IMR-90 (cell line): ENCODE results near the gene GINS1. TPM values are rescaled to one million over a fixed set of nuclear protein-coding genes. Genes with fewer than 3 reads are reported as not detected.

ENCODE experiments used
- ATAC-seq: fragments of 200-7000 bp; cut with Tn5 transposase; 2 replicates; pipeline ENCODE4 v1.9.1; 2020; ENCODE audit warnings: low read depth, mild to moderate bottlenecking, moderate library complexity
- BruUV-seq: library from RNA; stranded (reverse); fragments of 400-500 nt; replicated peaks from 2 replicates; lab custom pipeline; 2021; lab: Mats Ljungman, UMichigan
- CTCF ChIA-PET: fragments of 300-600 bp; formaldehyde crosslinking; extraction: SDS; loops from one replicate; lab custom pipeline; 2021; ENCODE audit warnings: antibody characterized with exemption; lab: Yijun Ruan, JAX
- POLR2A ChIA-PET: fragments of 300-600 bp; sonication (Branson Sonifier 250); formaldehyde crosslinking; loops from one replicate; lab custom pipeline; 2022; ENCODE audit warnings: antibody characterized with exemption; ENCODE audit not compliant: unreplicated experiment; lab: Charles Lee
- DNase-seq: peaks from one replicate; pipeline ENCODE4 v3.0.0; 2013
- H2AFZ ChIP-seq: replicated peaks from 2 replicates; pipeline ENCODE3; 2013; ENCODE audit warnings: low read length, mild to moderate bottlenecking; ENCODE audit not compliant: poor library complexity
- H2AK5ac ChIP-seq: 2 replicates; pipeline ENCODE4 v1.6.1; 2013; ENCODE audit warnings: low read depth, low read length, inconsistent platforms
- H2AK9ac ChIP-seq: replicated peaks from 2 replicates; pipeline ENCODE3; 2013; ENCODE audit warnings: mild to moderate bottlenecking, low read depth, low read length, moderate library complexity; ENCODE audit not compliant: poor library complexity
- H2BK120ac ChIP-seq: 2 replicates; pipeline ENCODE4 v1.6.1; 2013; ENCODE audit warnings: low read depth, low read length, inconsistent platforms
- H2BK15ac ChIP-seq: 3 replicates; pipeline ENCODE4 v1.6.1; 2013; ENCODE audit warnings: low read depth, low read length, inconsistent platforms
- H2BK20ac ChIP-seq: 2 replicates; pipeline ENCODE4 v1.6.1; 2013; ENCODE audit warnings: low read depth, mild to moderate bottlenecking, inconsistent platforms, low read length, moderate library complexity
- H2BK5ac ChIP-seq: 2 replicates; pipeline ENCODE4 v1.6.1; 2013; ENCODE audit warnings: mild to moderate bottlenecking, low read depth, low read length, inconsistent platforms; ENCODE audit not compliant: poor library complexity, severe bottlenecking
- H3K14ac ChIP-seq: replicated peaks from 2 replicates; pipeline ENCODE4 v1.6.1; 2013; ENCODE audit warnings: low read depth, low read length, inconsistent platforms
- H3K18ac ChIP-seq: 2 replicates; pipeline ENCODE4 v1.6.1; 2013; ENCODE audit warnings: low read depth, low read length, control low read depth
- H3K23ac ChIP-seq: 2 replicates; pipeline ENCODE4 v1.6.1; 2013; ENCODE audit warnings: low read depth, low read length, inconsistent platforms
- H3K27ac ChIP-seq: 2 replicates; pipeline ENCODE4 v1.5.1; 2013; ENCODE audit warnings: mild to moderate bottlenecking, control low read depth, low read length; ENCODE audit not compliant: insufficient read depth
- H3K27me3 ChIP-seq: 2 replicates; pipeline ENCODE4 v1.6.1; 2013; ENCODE audit warnings: low read length; ENCODE audit not compliant: control insufficient read depth, insufficient read depth
- H3K36me3 ChIP-seq: 2 replicates; pipeline ENCODE4 v1.6.1; 2013; ENCODE audit warnings: low read length, mixed read lengths; ENCODE audit not compliant: control insufficient read depth, insufficient read depth
- H3K4ac ChIP-seq: 2 replicates; pipeline ENCODE4 v1.6.1; 2013; ENCODE audit warnings: low read depth, low read length, inconsistent platforms
- H3K4me1 ChIP-seq: 2 replicates; pipeline ENCODE4 v1.6.1; 2013; ENCODE audit warnings: low read length, mixed read lengths; ENCODE audit not compliant: control insufficient read depth, insufficient read depth
- H3K4me2 ChIP-seq: 2 replicates; pipeline ENCODE4 v1.6.1; 2013; ENCODE audit warnings: low read depth, mild to moderate bottlenecking, control low read depth, low read length, moderate library complexity
- H3K4me3 ChIP-seq: 2 replicates; pipeline ENCODE4 v1.5.1; 2013; ENCODE audit warnings: low read depth, mild to moderate bottlenecking, control low read depth, low read length, moderate library complexity; ENCODE audit not compliant: insufficient read depth
- H3K56ac ChIP-seq: 2 replicates; pipeline ENCODE4 v1.6.1; 2013; ENCODE audit warnings: low read length, inconsistent platforms; ENCODE audit not compliant: insufficient read depth; ENCODE audit errors: extremely low read depth
- H3K79me1 ChIP-seq, 2 experiments: 2 replicates each; pipeline ENCODE4 v1.6.1; 2013; ENCODE audit warnings: low read length in 2 of 2, inconsistent platforms in 1 of 2, low read depth in 1 of 2
- H3K9ac ChIP-seq: 2 replicates; pipeline ENCODE4 v1.6.1; 2013; ENCODE audit warnings: low read depth, low read length, control low read depth
- H3K9me1 ChIP-seq: 2 replicates; pipeline ENCODE4 v1.6.1; 2013; ENCODE audit warnings: low read length, inconsistent platforms; ENCODE audit not compliant: insufficient read depth
- H3K9me3 ChIP-seq: 2 replicates; pipeline ENCODE4 v1.6.1; 2013; ENCODE audit warnings: low read length; ENCODE audit not compliant: control insufficient read depth, insufficient read depth
- H4K20me1 ChIP-seq: 2 replicates; pipeline ENCODE4 v1.6.1; 2013; ENCODE audit warnings: low read length, inconsistent platforms; ENCODE audit not compliant: insufficient read depth
- H4K5ac ChIP-seq: 2 replicates; pipeline ENCODE4 v1.6.1; 2013; ENCODE audit warnings: mild to moderate bottlenecking, low read depth, low read length, control low read depth
- H4K8ac ChIP-seq, 2 experiments: 2 replicates each; pipeline ENCODE4 v1.6.1; 2013; ENCODE audit warnings: low read depth in 2 of 2, low read length in 2 of 2, control low read depth in 1 of 2, inconsistent platforms in 1 of 2
- H4K91ac ChIP-seq: 2 replicates; pipeline ENCODE4 v1.6.1; 2013; ENCODE audit warnings: low read depth, low read length, inconsistent platforms; ENCODE audit not compliant: insufficient read depth
- BHLHE40 ChIP-seq: fragments of 150-350 bp; IDR thresholded peaks from 2 replicates; pipeline ENCODE4 v1.6.1; 2016; ENCODE audit warnings: mild to moderate bottlenecking, low read depth, low read length
- CEBPB ChIP-seq: IDR thresholded peaks from 2 replicates; pipeline ENCODE4 v1.6.1; 2012; ENCODE audit warnings: low read depth, low read length, improper control_type of control experiment
- MAFK ChIP-seq: IDR thresholded peaks from 2 replicates; pipeline ENCODE4 v1.6.1; 2012; ENCODE audit warnings: low read depth, low read length, improper control_type of control experiment
- MAZ ChIP-seq: IDR thresholded peaks from 2 replicates; pipeline ENCODE4 v1.6.1; 2012; ENCODE audit warnings: low read depth, mild to moderate bottlenecking, low read length, improper control_type of control experiment, moderate library complexity, borderline replicate concordance
- NFE2L2 ChIP-seq: fragments of 150-350 bp; IDR thresholded peaks from 2 replicates; pipeline ENCODE4 v1.6.1; 2016; ENCODE audit warnings: low read depth, mild to moderate bottlenecking, low read length
- POLR2A ChIP-seq: IDR thresholded peaks from 2 replicates; pipeline ENCODE4 v1.6.1; 2012; ENCODE audit warnings: mild to moderate bottlenecking, low read depth, low read length
- RCOR1 ChIP-seq: IDR thresholded peaks from 2 replicates; pipeline ENCODE4 v1.6.1; 2012; ENCODE audit warnings: mild to moderate bottlenecking, low read length, improper control_type of control experiment; ENCODE audit not compliant: insufficient replicate concordance
- RFX5 ChIP-seq: IDR thresholded peaks from 2 replicates; pipeline ENCODE4 v1.8.0; 2012; ENCODE audit warnings: low read depth, mild to moderate bottlenecking, low read length, moderate library complexity
- SMC3 ChIP-seq: fragments of 150-350 bp; IDR thresholded peaks from 2 replicates; pipeline ENCODE4 v1.6.1; 2016; ENCODE audit warnings: low read depth, mild to moderate bottlenecking, antibody characterized with exemption, low read length, moderate library complexity
- WGBS, 2 experiments: methylation state at CpG; one replicate each; pipeline versions ENCODE4 v1.1.5 to v1.1.7; 2013; ENCODE audit warnings: missing lambda C conversion rate in 2 of 2; ENCODE audit not compliant: insufficient read length in 1 of 2; ENCODE audit errors: extremely low coverage in 2 of 2; 5-methylcytosine and 5-hydroxymethylcytosine counted together
- dilution Hi-C: fragments of 300-500 bp; cut with HindIII; formaldehyde crosslinking; loops from one replicate; pipeline ENCODE4 v1.14.3; 2018; ENCODE audit warnings: low sequenced_read_pairs; ENCODE audit not compliant: unreplicated experiment
- in situ Hi-C: fragments of 300-500 bp; cut with MboI; formaldehyde crosslinking; loops from 3 replicates; pipeline ENCODE4 v1.14.3; 2019; ENCODE audit warnings: low sequenced_read_pairs, inconsistent platforms, mixed read lengths
- intact Hi-C: fragments of 100-400 bp; cut with micrococcal nuclease; formaldehyde crosslinking; loops from 2 replicates; pipeline ENCODE4 v1.10.0; 2022
- polyA plus RNA-seq, 3 experiments: library from polyadenylated mRNA; depleted of rRNA; stranded (reverse); fragments of >200 nt; gene quantifications; 2 replicates each; pipeline ENCODE4 v1.2.3, GENCODE V29; 2012; ENCODE audit warnings: low replicate concordance in 1 of 3
- total RNA-seq: library from RNA; depleted of rRNA; stranded (reverse); fragments of >200 nt; gene quantifications from 2 replicates; pipeline ENCODE4 v1.2.3, GENCODE V29; 2012
- TF ChIP-seq, protein P1 (sequence below): fragments of 150-350 bp; IDR thresholded peaks from 2 replicates; pipeline ENCODE4 v1.6.1; 2016; ENCODE audit warnings: low read depth, mild to moderate bottlenecking, low read length, moderate library complexity, borderline replicate concordance
- TF ChIP-seq, protein P2 (sequence below): fragments of 150-350 bp; IDR thresholded peaks from 2 replicates; pipeline ENCODE4 v1.6.1; 2017; ENCODE audit warnings: mild to moderate bottlenecking, antibody characterized with exemption, low read length, low read depth

GINS1 gene
- total and polyA plus RNA-seq, 2 of the 4 experiments (the other 2 are of a cell fraction) = 4.9 to 6.6 TPM

DNA sequence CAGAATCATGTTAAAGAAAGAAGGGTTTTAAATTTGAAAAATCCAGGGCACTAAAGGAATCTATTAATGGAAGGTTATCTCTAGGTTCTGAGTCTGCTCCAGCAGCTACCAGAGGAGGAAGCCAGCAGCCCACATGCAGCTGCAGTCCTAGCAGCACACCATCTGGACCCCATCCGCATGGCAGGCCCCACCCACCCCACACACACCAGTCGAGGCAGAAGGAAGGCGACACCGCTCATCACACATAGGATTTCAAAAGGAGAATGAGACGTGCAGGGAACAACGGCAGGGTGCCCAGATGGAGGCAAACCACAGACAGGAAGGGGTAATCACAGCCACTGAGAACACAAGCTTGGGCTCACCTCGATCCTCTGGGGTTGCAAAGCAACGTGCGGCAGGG, 78.9 kb downstream of the GINS1 start:
- Histone ChIP-seq H3K14ac (no peak overlapping the region), H3K36me3 (peaks cover 35% of the 10 kb centered on the region), H2AK5ac (no peak overlapping the region), H3K79me1 (no peaks in the 10 kb centered on the region), H4K5ac (no peak overlapping the region), H3K4me2 (no peak overlapping the region), H3K56ac (no peak overlapping the region), H3K27ac (no peak overlapping the region), H3K4me1 (peaks cover 3% of the 10 kb centered on the region), H2BK15ac (no peak overlapping the region), H2BK20ac (no peak overlapping the region), H3K9ac (no peak overlapping the region), H3K9me3 (no peaks in the 10 kb centered on the region), H2AK9ac (no peak overlapping the region), H2BK5ac (no peak overlapping the region), H3K23ac (no peak overlapping the region), H2BK120ac (no peak overlapping the region), H4K8ac (no peak overlapping the region), H4K91ac (no peak overlapping the region), H4K20me1 (no peaks in the 10 kb centered on the region), H3K18ac (no peak overlapping the region), H3K27me3 (no peaks in the 10 kb centered on the region), H3K4me3 (no peak overlapping the region), H2AFZ (no peak overlapping the region), H3K9me1 (no peaks in the 10 kb centered on the region), H3K4ac (no peak overlapping the region)
- BruUV-seq = no TSS peak
- dilution Hi-C loops = no loop called here
- intact Hi-C loops = loop anchor here (5.0 to 10.0 kb wide), 2 partner anchors 108 to 136 kb away; partner anchors contain the start of gene NANP
- TF ChIP-seq POLR2A (no peak), SMC3 (no peak), RFX5 (no peak), NFE2L2 (no peak), MAZ (no peak), BHLHE40 (no peak), RCOR1 (no peak), MAFK (no peak), CEBPB (no peak)
- TF ChIP-seq, protein P1, sequence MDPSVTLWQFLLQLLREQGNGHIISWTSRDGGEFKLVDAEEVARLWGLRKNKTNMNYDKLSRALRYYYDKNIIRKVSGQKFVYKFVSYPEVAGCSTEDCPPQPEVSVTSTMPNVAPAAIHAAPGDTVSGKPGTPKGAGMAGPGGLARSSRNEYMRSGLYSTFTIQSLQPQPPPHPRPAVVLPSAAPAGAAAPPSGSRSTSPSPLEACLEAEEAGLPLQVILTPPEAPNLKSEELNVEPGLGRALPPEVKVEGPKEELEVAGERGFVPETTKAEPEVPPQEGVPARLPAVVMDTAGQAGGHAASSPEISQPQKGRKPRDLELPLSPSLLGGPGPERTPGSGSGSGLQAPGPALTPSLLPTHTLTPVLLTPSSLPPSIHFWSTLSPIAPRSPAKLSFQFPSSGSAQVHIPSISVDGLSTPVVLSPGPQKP = no peak
- TF ChIP-seq, protein P2, sequence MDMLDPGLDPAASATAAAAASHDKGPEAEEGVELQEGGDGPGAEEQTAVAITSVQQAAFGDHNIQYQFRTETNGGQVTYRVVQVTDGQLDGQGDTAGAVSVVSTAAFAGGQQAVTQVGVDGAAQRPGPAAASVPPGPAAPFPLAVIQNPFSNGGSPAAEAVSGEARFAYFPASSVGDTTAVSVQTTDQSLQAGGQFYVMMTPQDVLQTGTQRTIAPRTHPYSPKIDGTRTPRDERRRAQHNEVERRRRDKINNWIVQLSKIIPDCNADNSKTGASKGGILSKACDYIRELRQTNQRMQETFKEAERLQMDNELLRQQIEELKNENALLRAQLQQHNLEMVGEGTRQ = no peak
- DNase-seq = peak; percentile 40
- WGBS, 2 experiments = 10% methylated on average over 2 of the region's 9 CpGs; no CpG with 5 or more reads in 1 of the 2 experiments
- ChIA-PET CTCF (no interaction called here), POLR2A (no interaction called here)
- in situ Hi-C loops = no loop called here
- ATAC-seq = peak; percentile 29
